ENCODE results near the gene BCR. TPM values are rescaled to one million over a fixed set of nuclear protein-coding genes. Genes with fewer than 3 reads are reported as not detected.
A peak's percentile ranks its signal among the peaks of the same experiment; 100 is the strongest.

Gene BCR
- total RNA-seq, 1 experiment from 2014 or later = 129 TPM

GRCh38 chr22:23289130-23289503 lies 108.8 kb downstream of the BCR start (continued):
- no peak for TF ChIP-seq ZNF138 (CRISPR knock-in tag; conservative IDR thresholded peaks at IDR 0.05)
- no peak for TF ChIP-seq FOXK1 (CRISPR knock-in tag; IDR thresholded peaks at IDR 0.05)
- TF ChIP-seq ZNF425 (CRISPR knock-in tag; conservative IDR thresholded peaks at IDR 0.05) = no peak
- TF ChIP-seq, protein P1, sequence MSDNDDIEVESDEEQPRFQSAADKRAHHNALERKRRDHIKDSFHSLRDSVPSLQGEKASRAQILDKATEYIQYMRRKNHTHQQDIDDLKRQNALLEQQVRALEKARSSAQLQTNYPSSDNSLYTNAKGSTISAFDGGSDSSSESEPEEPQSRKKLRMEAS (CRISPR knock-in tag; IDR thresholded peaks at IDR 0.05) = no peak

DNA sequence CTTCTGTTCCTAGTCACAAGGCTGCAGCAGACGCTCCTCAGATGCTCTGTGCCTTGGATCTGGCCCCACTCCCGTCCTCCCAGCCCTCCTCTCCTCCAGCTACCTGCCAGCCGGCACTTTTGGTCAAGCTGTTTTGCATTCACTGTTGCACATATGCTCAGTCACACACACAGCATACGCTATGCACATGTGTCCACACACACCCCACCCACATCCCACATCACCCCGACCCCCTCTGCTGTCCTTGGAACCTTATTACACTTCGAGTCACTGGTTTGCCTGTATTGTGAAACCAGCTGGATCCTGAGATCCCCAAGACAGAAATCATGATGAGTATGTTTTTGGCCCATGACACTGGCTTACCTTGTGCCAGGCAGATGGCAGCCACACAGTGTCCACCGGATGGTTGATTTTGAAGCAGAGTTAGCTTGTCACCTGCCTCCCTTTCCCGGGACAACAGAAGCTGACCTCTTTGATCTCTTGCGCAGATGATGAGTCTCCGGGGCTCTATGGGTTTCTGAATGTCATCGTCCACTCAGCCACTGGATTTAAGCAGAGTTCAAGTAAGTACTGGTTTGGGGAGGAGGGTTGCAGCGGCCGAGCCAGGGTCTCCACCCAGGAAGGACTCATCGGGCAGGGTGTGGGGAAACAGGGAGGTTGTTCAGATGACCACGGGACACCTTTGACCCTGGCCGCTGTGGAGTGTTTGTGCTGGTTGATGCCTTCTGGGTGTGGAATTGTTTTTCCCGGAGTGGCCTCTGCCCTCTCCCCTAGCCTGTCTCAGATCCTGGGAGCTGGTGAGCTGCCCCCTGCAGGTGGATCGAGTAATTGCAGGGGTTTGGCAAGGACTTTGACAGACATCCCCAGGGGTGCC lies 109.8 kb downstream of the BCR start:
- no peak overlapping the region for H3K4me3 Mint-ChIP-seq
- CTCF ChIA-PET = interaction anchor here (0.5 to 2.3 kb wide), 23 partner anchors 8 to 330 kb away, joined by 3 to 21 read pairs (median 4); partner anchors contain the start of genes BCR and RSPH14
- no peaks in the 10 kb centered on the region for H3K27me3 Mint-ChIP-seq (ENCODE audit: low read depth)
- peaks cover 67% of the 10 kb centered on the region for H3K36me3 Mint-ChIP-seq
- TF ChIP-seq, protein P2, sequence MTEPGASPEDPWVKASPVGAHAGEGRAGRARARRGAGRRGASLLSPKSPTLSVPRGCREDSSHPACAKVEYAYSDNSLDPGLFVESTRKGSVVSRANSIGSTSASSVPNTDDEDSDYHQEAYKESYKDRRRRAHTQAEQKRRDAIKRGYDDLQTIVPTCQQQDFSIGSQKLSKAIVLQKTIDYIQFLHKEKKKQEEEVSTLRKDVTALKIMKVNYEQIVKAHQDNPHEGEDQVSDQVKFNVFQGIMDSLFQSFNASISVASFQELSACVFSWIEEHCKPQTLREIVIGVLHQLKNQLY (CRISPR knock-in tag; IDR thresholded peaks at IDR 0.05) = no peak
- TF ChIP-seq CTCF (IDR thresholded peaks at IDR 0.05) = peak; percentile 83
- no peak overlapping the region for H3K27ac Mint-ChIP-seq
- no peaks in the 10 kb centered on the region for H3K4me1 Mint-ChIP-seq
- no peaks in the 10 kb centered on the region for H3K9me3 Mint-ChIP-seq
- ATAC-seq = peak; percentile 82
- POLR2A ChIA-PET = interaction anchor here (0.8 kb wide), 1 partner anchor 133 kb away, joined by 6 read pairs; no protein-coding TSS in a partner anchor
- DNase-seq (ENCODE audit: low spot score) = peak; percentile 86

DNA sequence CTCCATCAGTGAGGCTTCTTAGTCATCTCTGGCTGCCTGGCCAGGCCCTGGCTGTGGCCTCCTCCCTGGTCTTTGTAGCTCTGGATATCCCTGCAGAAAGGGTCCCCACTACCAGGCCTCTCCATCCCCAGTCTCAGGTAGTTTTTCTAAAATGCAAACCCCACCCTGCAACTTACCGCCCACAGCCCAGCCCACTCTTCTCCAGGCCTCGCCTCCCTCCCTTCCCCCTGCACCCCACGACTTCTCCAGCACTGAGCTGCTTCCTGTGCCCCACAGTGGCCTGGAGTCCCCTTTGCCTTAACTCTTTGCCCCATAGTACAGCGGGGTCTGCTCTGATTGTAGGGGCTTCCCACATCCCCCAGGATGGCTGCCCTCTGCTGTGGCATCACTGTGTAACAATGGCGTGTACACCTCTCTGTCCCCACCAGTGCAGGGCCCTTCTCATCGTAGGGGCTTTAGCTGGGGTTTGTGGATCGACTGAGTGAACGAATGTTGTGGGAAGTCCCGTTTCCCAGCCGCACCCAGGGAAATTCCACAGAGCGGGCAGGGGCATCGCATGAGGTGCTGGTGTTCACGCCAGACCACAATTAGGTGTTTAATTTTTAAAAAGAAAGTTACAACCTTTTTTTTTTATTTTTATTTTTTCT lies 111.6 kb downstream of the BCR start:
- TF ChIP-seq KAT7 (CRISPR knock-in tag; IDR thresholded peaks at IDR 0.05; ENCODE audit: borderline replicate concordance) (no peak), CREB1 (CRISPR knock-in tag; IDR thresholded peaks at IDR 0.05) (no peak), ZNF416 (CRISPR knock-in tag; IDR thresholded peaks at IDR 0.05) (no peak), ETV6 (CRISPR knock-in tag; IDR thresholded peaks at IDR 0.05) (no peak), ESRRA (CRISPR knock-in tag; IDR thresholded peaks at IDR 0.05; ENCODE audit: borderline replicate concordance) (no peak), ZNF232 (CRISPR knock-in tag; IDR thresholded peaks at IDR 0.05) (no peak), NFATC4 (CRISPR knock-in tag; IDR thresholded peaks at IDR 0.05) (no peak), MYBL2 (CRISPR knock-in tag; IDR thresholded peaks at IDR 0.05) (no peak), FOXK1 (CRISPR knock-in tag; IDR thresholded peaks at IDR 0.05) (no peak), ZNF423 (CRISPR knock-in tag; IDR thresholded peaks at IDR 0.05) (no peak), GABPB1 (CRISPR knock-in tag; IDR thresholded peaks at IDR 0.05) (no peak), SMAD4 (CRISPR knock-in tag; IDR thresholded peaks at IDR 0.05) (no peak), TCF7 (CRISPR knock-in tag; IDR thresholded peaks at IDR 0.05; ENCODE audit: low read depth) (no peak), NR1H2 (CRISPR knock-in tag; IDR thresholded peaks at IDR 0.05) (no peak)
- TF ChIP-seq, protein P3, sequence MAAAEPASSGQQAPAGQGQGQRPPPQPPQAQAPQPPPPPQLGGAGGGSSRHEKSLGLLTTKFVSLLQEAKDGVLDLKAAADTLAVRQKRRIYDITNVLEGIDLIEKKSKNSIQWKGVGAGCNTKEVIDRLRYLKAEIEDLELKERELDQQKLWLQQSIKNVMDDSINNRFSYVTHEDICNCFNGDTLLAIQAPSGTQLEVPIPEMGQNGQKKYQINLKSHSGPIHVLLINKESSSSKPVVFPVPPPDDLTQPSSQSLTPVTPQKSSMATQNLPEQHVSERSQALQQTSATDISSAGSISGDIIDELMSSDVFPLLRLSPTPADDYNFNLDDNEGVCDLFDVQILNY (CRISPR knock-in tag; IDR thresholded peaks at IDR 0.05) = no peak
- TF ChIP-seq, protein P2 (CRISPR knock-in tag; IDR thresholded peaks at IDR 0.05) = no peak
- TF ChIP-seq, protein P4, sequence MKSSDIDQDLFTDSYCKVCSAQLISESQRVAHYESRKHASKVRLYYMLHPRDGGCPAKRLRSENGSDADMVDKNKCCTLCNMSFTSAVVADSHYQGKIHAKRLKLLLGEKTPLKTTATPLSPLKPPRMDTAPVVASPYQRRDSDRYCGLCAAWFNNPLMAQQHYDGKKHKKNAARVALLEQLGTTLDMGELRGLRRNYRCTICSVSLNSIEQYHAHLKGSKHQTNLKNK (CRISPR knock-in tag; IDR thresholded peaks at IDR 0.05) = no peak
- ChIA-PET CTCF (interaction anchor here (0.6 to 1.9 kb wide), 2 partner anchors 12 to 150 kb away, joined by 4 to 6 read pairs; partner anchors contain the start of gene RSPH14), POLR2A (no interaction called here)
- H3K36me3 Mint-ChIP-seq = peaks cover 63% of the 10 kb centered on the region
- H3K4me1 Mint-ChIP-seq = no peaks in the 10 kb centered on the region
- no peak overlapping the region for H3K4me3 Mint-ChIP-seq
- H3K27me3 Mint-ChIP-seq (ENCODE audit: low read depth) = no peaks in the 10 kb centered on the region
- no peak for DNase-seq (ENCODE audit: low spot score)
- no peaks in the 10 kb centered on the region for H3K9me3 Mint-ChIP-seq
- no peak overlapping the region for H3K27ac Mint-ChIP-seq
- ATAC-seq = no peak

All from WTC11 (cell line).